Ishikawa (cell line): Measurements from ENCODE around the gene PTPA.

Experiments
- CEBPB ChIP-seq: IDR thresholded peaks from 2 replicates; pipeline ENCODE4 v1.6.1; 2012
- CREB1 ChIP-seq: IDR thresholded peaks from 2 replicates; pipeline ENCODE4 v1.6.1; 2012; ENCODE audit warnings: low read depth
- EGR1 ChIP-seq: IDR thresholded peaks from 2 replicates; pipeline ENCODE4 v1.6.1; 2012
- EP300 ChIP-seq: IDR thresholded peaks from 2 replicates; pipeline ENCODE4 v1.6.1; 2012; ENCODE audit warnings: borderline replicate concordance
- FOXM1 ChIP-seq: IDR thresholded peaks from 2 replicates; pipeline ENCODE4 v1.6.1; 2012; ENCODE audit warnings: low read depth, borderline replicate concordance
- MAX ChIP-seq: IDR thresholded peaks from 2 replicates; pipeline ENCODE4 v1.6.1; 2012
- RAD21 ChIP-seq: IDR thresholded peaks from 2 replicates; pipeline ENCODE4 v1.6.1; 2012; ENCODE audit warnings: low read depth
- REST ChIP-seq: IDR thresholded peaks from 2 replicates; pipeline ENCODE4 v1.6.1; 2012; ENCODE audit warnings: low read depth, mild to moderate bottlenecking
- TAF1 ChIP-seq: IDR thresholded peaks from 2 replicates; pipeline ENCODE4 v1.6.1; 2012; ENCODE audit warnings: low read depth, mild to moderate bottlenecking
- TCF12 ChIP-seq: IDR thresholded peaks from 2 replicates; pipeline ENCODE4 v1.6.1; 2012; ENCODE audit warnings: low read depth
- TEAD4 ChIP-seq: IDR thresholded peaks from 2 replicates; pipeline ENCODE4 v1.6.1; 2012
- YY1 ChIP-seq: IDR thresholded peaks from 2 replicates; pipeline ENCODE4 v1.6.1; 2012; ENCODE audit warnings: low read depth
- ZBTB7A ChIP-seq: IDR thresholded peaks from 2 replicates; pipeline ENCODE4 v1.6.1; 2012; ENCODE audit warnings: low read depth

GRCh38 chr9:129175825-129176633, 64.8 kb downstream of the PTPA start:
- no peak; the same call in 1 of the 2 replicates for TF ChIP-seq EP300
- no peak for TF ChIP-seq EGR1
- TF ChIP-seq TAF1, result peak; percentile 21; the same call in 1 of the 2 replicates
- TF ChIP-seq REST, result no peak
- peak; percentile 75 for TF ChIP-seq CEBPB
- peak; percentile 6; the same call in 1 of the 2 replicates for TF ChIP-seq YY1
- 0 out of 2 replicates have a peak, but pooled peaks have one; percentile 30 for TF ChIP-seq CREB1
- TF ChIP-seq RAD21, result peak; percentile 21; the same call in 1 of the 2 replicates
- TF ChIP-seq FOXM1, result 0 out of 2 replicates have a peak, but pooled peaks have one; percentile 34
- peak; percentile 49 for TF ChIP-seq MAX
- peak; percentile 68 for TF ChIP-seq TCF12
- TF ChIP-seq ZBTB7A, result no peak
- peak; percentile 42; the same call in 1 of the 2 replicates for TF ChIP-seq TEAD4
